Uterus (tissue), 4 donors: ENCODE data around the gene PRKN. TPM values are rescaled to one million over a fixed set of nuclear protein-coding genes. Genes with fewer than 3 reads are reported as not detected.

Source experiments
- DNase-seq, 2 donors: peaks; one replicate each; pipeline ENCODE4 v3.0.0-alpha.2; 2019 to 2020
- H3K27ac ChIP-seq, 2 donors: fragments of 200-600 bp; sonication (generic); 1 replicate in 1 of 2; 2 replicates in 1 of 2; pipeline ENCODE4 v1.5.1; 2016 to 2018
- H3K27me3 ChIP-seq, 2 donors: fragments of 200-600 bp; sonication (generic); one replicate each; pipeline ENCODE4 v1.5.1; 2018 to 2019; ENCODE audit warnings: control low read depth in 1 of 2
- H3K36me3 ChIP-seq, 2 donors: fragments of 200-600 bp; sonication (generic); one replicate each; pipeline ENCODE4 v1.5.1; 2019; ENCODE audit warnings: control low read depth in 1 of 2
- H3K4me1 ChIP-seq, 2 donors: fragments of 200-600 bp; sonication (generic); one replicate each; pipeline ENCODE4 v1.5.1; 2018 to 2019; ENCODE audit warnings: control low read depth in 1 of 2
- H3K4me3 ChIP-seq, 2 donors: fragments of 200-600 bp; sonication (generic); 1 replicate in 1 of 2; 2 replicates in 1 of 2; pipeline ENCODE4 v1.5.1; 2018 to 2019; ENCODE audit warnings: mild to moderate bottlenecking in 1 of 2
- H3K9me3 ChIP-seq, 2 donors: fragments of 200-600 bp; sonication (generic); one replicate each; pipeline ENCODE4 v1.5.1; 2019; ENCODE audit warnings: control low read depth in 1 of 2
- POLR2A ChIP-seq, 2 donors: fragments of 450-650 bp; IDR thresholded peaks; one replicate each; pipeline ENCODE4 v1.6.1; 2016; ENCODE audit warnings: antibody characterized with exemption in 2 of 2, mild to moderate bottlenecking in 1 of 2, moderate library complexity in 1 of 2
- intact Hi-C: fragments of 100-400 bp; cut with DNase I; formaldehyde crosslinking; loops from one replicate; pipeline ENCODE4 v1.15.1; 2023; ENCODE audit warnings: low total_unique reads
- total RNA-seq, 4 donors: library from RNA; depleted of rRNA in 3 of 4; stranded (reverse); fragments of >200 nt in 3 of 4; gene quantifications; one replicate each; pipeline versions ENCODE4 v1.1.0 to v1.2.4, GENCODE V29; 2014 to 2023
- TF ChIP-seq, protein P1 (sequence below), 4 experiments: fragments of 200-600 bp in 2 of 4; fragments of 450-650 bp in 2 of 4; sonication (generic) in 2 of 4; IDR thresholded peaks; one replicate each; pipeline ENCODE4 v1.5.1; 2016 to 2019; ENCODE audit warnings: antibody characterized with exemption in 4 of 4, mild to moderate bottlenecking in 2 of 4, moderate library complexity in 1 of 4
- donor health status: DM: yes; HTN: yes; CAD: no.

Gene PRKN
- total RNA-seq, 4 donors from 2014 or later, result 10.2 to 21.3 (median 13.1) TPM

GRCh38 chr6:162125659-162126058 is 601.9 kb downstream of the PRKN start:
- no peak for TF ChIP-seq POLR2A (IDR thresholded peaks at IDR 0.05)
- TF ChIP-seq, protein P1, sequence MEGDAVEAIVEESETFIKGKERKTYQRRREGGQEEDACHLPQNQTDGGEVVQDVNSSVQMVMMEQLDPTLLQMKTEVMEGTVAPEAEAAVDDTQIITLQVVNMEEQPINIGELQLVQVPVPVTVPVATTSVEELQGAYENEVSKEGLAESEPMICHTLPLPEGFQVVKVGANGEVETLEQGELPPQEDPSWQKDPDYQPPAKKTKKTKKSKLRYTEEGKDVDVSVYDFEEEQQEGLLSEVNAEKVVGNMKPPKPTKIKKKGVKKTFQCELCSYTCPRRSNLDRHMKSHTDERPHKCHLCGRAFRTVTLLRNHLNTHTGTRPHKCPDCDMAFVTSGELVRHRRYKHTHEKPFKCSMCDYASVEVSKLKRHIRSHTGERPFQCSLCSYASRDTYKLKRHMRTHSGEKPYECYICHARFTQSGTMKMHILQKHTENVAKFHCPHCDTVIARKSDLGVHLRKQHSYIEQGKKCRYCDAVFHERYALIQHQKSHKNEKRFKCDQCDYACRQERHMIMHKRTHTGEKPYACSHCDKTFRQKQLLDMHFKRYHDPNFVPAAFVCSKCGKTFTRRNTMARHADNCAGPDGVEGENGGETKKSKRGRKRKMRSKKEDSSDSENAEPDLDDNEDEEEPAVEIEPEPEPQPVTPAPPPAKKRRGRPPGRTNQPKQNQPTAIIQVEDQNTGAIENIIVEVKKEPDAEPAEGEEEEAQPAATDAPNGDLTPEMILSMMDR (IDR thresholded peaks at IDR 0.05), result no peak
- Histone ChIP-seq H3K36me3 (no peaks in the 10 kb centered on the region), H3K4me3 (no peak overlapping the region), H3K4me1 (no peaks in the 10 kb centered on the region), H3K27ac (no peak overlapping the region), H3K27me3 (no peaks in the 10 kb centered on the region), H3K9me3 (no peaks in the 10 kb centered on the region)
- DNase-seq, result no peak
- intact Hi-C loops, result no loop called here

GRCh38 chr6:162124710-162125435 is 602.7 kb downstream of the PRKN start:
- no peak for TF ChIP-seq POLR2A (IDR thresholded peaks at IDR 0.05)
- TF ChIP-seq, protein P1 (IDR thresholded peaks at IDR 0.05), result no peak
- Histone ChIP-seq H3K27me3 (no peaks in the 10 kb centered on the region), H3K9me3 (no peaks in the 10 kb centered on the region), H3K27ac (no peak overlapping the region), H3K4me3 (no peak overlapping the region), H3K36me3 (no peaks in the 10 kb centered on the region), H3K4me1 (no peaks in the 10 kb centered on the region)
- intact Hi-C loops, result no loop called here
- no peak for DNase-seq

GRCh38 chr6:162123797-162124196 is 603.8 kb downstream of the PRKN start:
- Histone ChIP-seq H3K4me1 (no peaks in the 10 kb centered on the region), H3K4me3 (no peak overlapping the region), H3K9me3 (no peaks in the 10 kb centered on the region), H3K27me3 (no peaks in the 10 kb centered on the region), H3K36me3 (no peaks in the 10 kb centered on the region), H3K27ac (no peak overlapping the region)
- intact Hi-C loops, result no loop called here
- no peak for DNase-seq
- no peak for TF ChIP-seq POLR2A (IDR thresholded peaks at IDR 0.05)
- TF ChIP-seq, protein P1 (IDR thresholded peaks at IDR 0.05), result no peak

GRCh38 chr6:162119341-162119740 is 608.2 kb downstream of the PRKN start:
- H3K27me3 ChIP-seq, result no peaks in the 10 kb centered on the region
- no peak for DNase-seq
- no peak for TF ChIP-seq POLR2A (IDR thresholded peaks at IDR 0.05)
- TF ChIP-seq, protein P1 (IDR thresholded peaks at IDR 0.05), result no peak

DNA sequence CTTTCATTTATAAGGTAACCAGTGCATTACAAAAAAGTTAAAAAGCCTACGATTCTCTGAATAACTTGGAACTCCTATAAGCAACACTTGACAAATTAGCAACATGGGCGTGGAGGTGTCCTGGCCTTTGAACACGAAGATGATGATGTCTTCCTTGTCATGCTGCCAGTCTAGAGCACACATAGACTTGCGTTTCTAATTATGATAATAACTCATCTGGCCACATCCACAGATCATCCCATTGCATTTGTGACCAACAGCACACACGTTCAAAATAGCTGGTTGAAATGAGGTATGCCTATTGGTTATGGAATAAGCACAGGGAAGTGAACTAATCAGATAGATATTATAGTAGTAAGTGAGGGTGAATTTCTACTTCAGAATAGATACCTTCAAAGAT is 608.9 kb downstream of the PRKN start:
- H3K9me3 ChIP-seq, result no peaks in the 10 kb centered on the region
- TF ChIP-seq, protein P1 (IDR thresholded peaks at IDR 0.05), result no peak
- no peak for TF ChIP-seq POLR2A (IDR thresholded peaks at IDR 0.05)
- H3K4me3 ChIP-seq, result no peak overlapping the region
- intact Hi-C loops, result no loop called here
- no peak overlapping the region for H3K27ac ChIP-seq
- no peaks in the 10 kb centered on the region for H3K36me3 ChIP-seq
- H3K4me1 ChIP-seq, result no peaks in the 10 kb centered on the region
- DNase-seq, result no peak
- H3K27me3 ChIP-seq, result no peaks in the 10 kb centered on the region

More at GRCh38 chr6:162119341-162119740, 608.2 kb downstream of the PRKN start:
- Histone ChIP-seq H3K27ac (no peak overlapping the region), H3K4me3 (no peak overlapping the region), H3K4me1 (no peaks in the 10 kb centered on the region), H3K9me3 (no peaks in the 10 kb centered on the region), H3K36me3 (no peaks in the 10 kb centered on the region)
- intact Hi-C loops, result no loop called here
